GM19324 (cell line): ENCODE results near the gene ST6GALNAC2.

Experiments used
- ATAC-seq: cut with Tn5 transposase; IDR thresholded peaks from one replicate; pipeline ENCODE4 v1.9.1; 2021; ENCODE audit warnings: mild to moderate bottlenecking, moderate library complexity; ENCODE audit not compliant: unreplicated experiment, low FRiP score

The ST6GALNAC2 gene

GRCh38 chr17:76601065-76601464, 15.4 kb upstream of the ST6GALNAC2 start:
- ATAC-seq: no peak

- ATAC-seq: no peak
Observed at GRCh38 chr17:76599694-76600460, 14.2 kb upstream of the ST6GALNAC2 start.

GRCh38 chr17:76598004-76598439, 12.4 kb upstream of the ST6GALNAC2 start:
- ATAC-seq: no peak

GRCh38 chr17:76597156-76598003, 11.7 kb upstream of the ST6GALNAC2 start:
- no peak for ATAC-seq

- ATAC-seq: no peak
Observed at GRCh38 chr17:76594690-76595089, 9.0 kb upstream of the ST6GALNAC2 start.

- no peak for ATAC-seq
Observed at GRCh38 chr17:76593959-76594358, 8.3 kb upstream of the ST6GALNAC2 start.

- no peak for ATAC-seq
Observed at GRCh38 chr17:76593384-76593826, 7.7 kb upstream of the ST6GALNAC2 start.

- ATAC-seq: no peak
Observed at GRCh38 chr17:76588182-76588581, 2.5 kb upstream of the ST6GALNAC2 start.

- no peak for ATAC-seq
Observed at GRCh38 chr17:76586741-76587487, 1.3 kb upstream of the ST6GALNAC2 start.

- ATAC-seq: no peak
Observed at GRCh38 chr17:76585033-76585648, 519 bp downstream of the ST6GALNAC2 start.

- ATAC-seq: no peak
Observed at GRCh38 chr17:76584427-76585032, 1.1 kb downstream of the ST6GALNAC2 start.

- no peak for ATAC-seq
Observed at GRCh38 chr17:76582660-76583059, 3.0 kb downstream of the ST6GALNAC2 start.

- ATAC-seq: no peak
Observed at GRCh38 chr17:76581515-76581914, 4.1 kb downstream of the ST6GALNAC2 start.

- no peak for ATAC-seq
Observed at GRCh38 chr17:76579281-76579680, 6.4 kb downstream of the ST6GALNAC2 start.

- ATAC-seq: no peak
Observed at GRCh38 chr17:76578376-76578775, 7.3 kb downstream of the ST6GALNAC2 start.

GRCh38 chr17:76577876-76578275, 7.8 kb downstream of the ST6GALNAC2 start:
- ATAC-seq: no peak

GRCh38 chr17:76576189-76576588, 9.5 kb downstream of the ST6GALNAC2 start:
- no peak for ATAC-seq

- ATAC-seq: no peak
Observed at GRCh38 chr17:76575570-76575969, 10.1 kb downstream of the ST6GALNAC2 start.

- ATAC-seq: no peak
Observed at GRCh38 chr17:76574166-76574565, 11.5 kb downstream of the ST6GALNAC2 start.

- no peak for ATAC-seq
Observed at GRCh38 chr17:76573096-76573495, 12.6 kb downstream of the ST6GALNAC2 start.
